Ishikawa (cell line): ENCODE results near the gene MTG2.

Experiments used
- CEBPB ChIP-seq: IDR thresholded peaks from 2 replicates; pipeline ENCODE4 v1.6.1; 2012
- CREB1 ChIP-seq: IDR thresholded peaks from 2 replicates; pipeline ENCODE4 v1.6.1; 2012; ENCODE audit warnings: low read depth
- EGR1 ChIP-seq: IDR thresholded peaks from 2 replicates; pipeline ENCODE4 v1.6.1; 2012
- EP300 ChIP-seq: IDR thresholded peaks from 2 replicates; pipeline ENCODE4 v1.6.1; 2012; ENCODE audit warnings: borderline replicate concordance
- FOXM1 ChIP-seq: IDR thresholded peaks from 2 replicates; pipeline ENCODE4 v1.6.1; 2012; ENCODE audit warnings: low read depth, borderline replicate concordance
- MAX ChIP-seq: IDR thresholded peaks from 2 replicates; pipeline ENCODE4 v1.6.1; 2012
- NFIC ChIP-seq: IDR thresholded peaks from 2 replicates; pipeline ENCODE4 v1.6.1; 2012
- RAD21 ChIP-seq: IDR thresholded peaks from 2 replicates; pipeline ENCODE4 v1.6.1; 2012; ENCODE audit warnings: low read depth
- TAF1 ChIP-seq: IDR thresholded peaks from 2 replicates; pipeline ENCODE4 v1.6.1; 2012; ENCODE audit warnings: low read depth, mild to moderate bottlenecking
- TEAD4 ChIP-seq: IDR thresholded peaks from 2 replicates; pipeline ENCODE4 v1.6.1; 2012
- YY1 ChIP-seq: IDR thresholded peaks from 2 replicates; pipeline ENCODE4 v1.6.1; 2012; ENCODE audit warnings: low read depth

GRCh38 chr20:62176866-62177265 lies 6.0 kb upstream of the MTG2 start:
- TF ChIP-seq EP300, result no peak
- no peak for TF ChIP-seq CREB1
- TF ChIP-seq CEBPB, result no peak
- TF ChIP-seq TEAD4, result no peak
- TF ChIP-seq NFIC, result no peak
- TF ChIP-seq YY1, result no peak
- no peak for TF ChIP-seq MAX
- no peak for TF ChIP-seq RAD21
- no peak for TF ChIP-seq TAF1
- TF ChIP-seq FOXM1, result no peak
- TF ChIP-seq EGR1, result no peak
